ENCODE measurements around the gene SLC8A3. TPM values are rescaled to one million over a fixed set of nuclear protein-coding genes. Genes with fewer than 3 reads are reported as not detected.
A peak's percentile ranks its signal among the peaks of the same experiment; 100 is the strongest.

The SLC8A3 gene
- total and polyA plus RNA-seq, 4 donors = 0.08 to 3.7 (median 0.85) TPM

GRCh38 chr14:70113211-70113610 lies 75.5 kb downstream of the SLC8A3 start:
- DNase-seq = no peak
- no peak for TF ChIP-seq CTCF (IDR thresholded peaks at IDR 0.05; ENCODE audit: control extremely low read depth, extremely low read depth)
- no peak overlapping the region for H3K4me3 ChIP-seq
- no peak for ATAC-seq (ENCODE audit: insufficient read depth, low FRiP score)
- no peaks in the 10 kb centered on the region for H3K36me3 ChIP-seq (ENCODE audit: control insufficient read depth in 4 of 4, insufficient read depth in 4 of 4, low read length in 4 of 4)
- WGBS, 2 donors = 95% methylated on average over 2 of the region's 2 CpGs
- no peak overlapping the region for H3K9ac ChIP-seq (ENCODE audit: insufficient read depth in 1 of 2, low read length in 2 of 2)
- no peak overlapping the region for H3K27ac ChIP-seq (ENCODE audit: low read depth in 1 of 2, low read length in 1 of 2)
- peaks cover 0 to 5% (median 0%) of the 10 kb centered on the region in 3 donors for H3K27me3 ChIP-seq (ENCODE audit: control insufficient read depth in 3 of 3, insufficient read depth in 3 of 3, low read length in 2 of 3)
- no peaks in the 10 kb centered on the region for H3K9me3 ChIP-seq (ENCODE audit: control insufficient read depth in 4 of 4, insufficient read depth in 3 of 4, low read length in 3 of 4)
- no peaks in the 10 kb centered on the region for H3K4me1 ChIP-seq (ENCODE audit: control insufficient read depth in 5 of 5, insufficient read depth in 5 of 5, low read length in 5 of 5)

- H3K4me3 ChIP-seq = no peak overlapping the region
- H3K27me3 ChIP-seq (ENCODE audit: control insufficient read depth in 3 of 3, insufficient read depth in 3 of 3, low read length in 2 of 3) = peaks cover 0 to 11% (median 0%) of the 10 kb centered on the region in 3 donors
- WGBS, 2 donors = 72 to 80% methylated on average over 3 of the region's 3 CpGs
- DNase-seq (peak in 2 of 3 donors; percentile 4 to 23), ATAC-seq (ENCODE audit: insufficient read depth, low FRiP score) (no peak)
- no peak overlapping the region for H3K9ac ChIP-seq (ENCODE audit: insufficient read depth in 1 of 2, low read length in 2 of 2)
- no peaks in the 10 kb centered on the region for H3K36me3 ChIP-seq (ENCODE audit: control insufficient read depth in 4 of 4, insufficient read depth in 4 of 4, low read length in 4 of 4)
- no peak overlapping the region for H3K27ac ChIP-seq (ENCODE audit: low read depth in 1 of 2, low read length in 1 of 2)
- no peaks in the 10 kb centered on the region for H3K9me3 ChIP-seq (ENCODE audit: control insufficient read depth in 4 of 4, insufficient read depth in 3 of 4, low read length in 3 of 4)
- no peaks in the 10 kb centered on the region for H3K4me1 ChIP-seq (ENCODE audit: control insufficient read depth in 5 of 5, insufficient read depth in 5 of 5, low read length in 5 of 5)
- TF ChIP-seq CTCF (IDR thresholded peaks at IDR 0.05; ENCODE audit: control extremely low read depth, extremely low read depth) = no peak
Measured at GRCh38 chr14:70108419-70108818, 80.3 kb downstream of the SLC8A3 start.

GRCh38 chr14:70107309-70107708 lies 81.4 kb downstream of the SLC8A3 start:
- no peak overlapping the region for H3K4me3 ChIP-seq
- ATAC-seq (ENCODE audit: insufficient read depth, low FRiP score) (no peak), DNase-seq (no peak)
- H3K9me3 ChIP-seq (ENCODE audit: control insufficient read depth in 4 of 4, insufficient read depth in 3 of 4, low read length in 3 of 4) = no peaks in the 10 kb centered on the region
- WGBS, 2 donors = 92 to 100% methylated on average over 2 of the region's 2 CpGs
- H3K9ac ChIP-seq (ENCODE audit: insufficient read depth in 1 of 2, low read length in 2 of 2) = no peak overlapping the region
- no peak overlapping the region for H3K27ac ChIP-seq (ENCODE audit: low read depth in 1 of 2, low read length in 1 of 2)
- peaks cover 0 to 12% (median 0%) of the 10 kb centered on the region in 3 donors for H3K27me3 ChIP-seq (ENCODE audit: control insufficient read depth in 3 of 3, insufficient read depth in 3 of 3, low read length in 2 of 3)
- H3K36me3 ChIP-seq (ENCODE audit: control insufficient read depth in 4 of 4, insufficient read depth in 4 of 4, low read length in 4 of 4) = no peaks in the 10 kb centered on the region
- TF ChIP-seq CTCF (IDR thresholded peaks at IDR 0.05; ENCODE audit: control extremely low read depth, extremely low read depth) = no peak
- H3K4me1 ChIP-seq (ENCODE audit: control insufficient read depth in 5 of 5, insufficient read depth in 5 of 5, low read length in 5 of 5) = no peaks in the 10 kb centered on the region

GRCh38 chr14:70100071-70100470 lies 88.7 kb downstream of the SLC8A3 start:
- WGBS, 2 donors = 86 to 94% methylated on average over 3 of the region's 3 CpGs
- TF ChIP-seq CTCF (IDR thresholded peaks at IDR 0.05; ENCODE audit: control extremely low read depth, extremely low read depth) = no peak
- Histone ChIP-seq H3K36me3 (ENCODE audit: control insufficient read depth in 4 of 4, insufficient read depth in 4 of 4, low read length in 4 of 4) (no peaks in the 10 kb centered on the region), H3K9ac (ENCODE audit: insufficient read depth in 1 of 2, low read length in 2 of 2) (no peak overlapping the region), H3K27ac (ENCODE audit: low read depth in 1 of 2, low read length in 1 of 2) (no peak overlapping the region), H3K4me1 (ENCODE audit: control insufficient read depth in 5 of 5, insufficient read depth in 5 of 5, low read length in 5 of 5) (peaks cover 0 to 24% (median 8%) of the 10 kb centered on the region in 5 donors), H3K27me3 (ENCODE audit: control insufficient read depth in 3 of 3, insufficient read depth in 3 of 3, low read length in 2 of 3) (peaks cover 0 to 23% (median 7%) of the 10 kb centered on the region in 3 donors), H3K9me3 (ENCODE audit: control insufficient read depth in 4 of 4, insufficient read depth in 3 of 4, low read length in 3 of 4) (no peaks in the 10 kb centered on the region), H3K4me3 (no peak overlapping the region)
- DNase-seq (no peak), ATAC-seq (ENCODE audit: insufficient read depth, low FRiP score) (no peak)

All from lung (tissue), 12 donors.